Uterus (tissue), 2 donors: Measurements from ENCODE around the gene DOCK4.

Experiments used
- POLR2A ChIP-seq, 2 donors: fragments of 450-650 bp; IDR thresholded peaks; one replicate each; pipeline ENCODE4 v1.6.1; 2016; ENCODE audit warnings: antibody characterized with exemption in 2 of 2, mild to moderate bottlenecking in 1 of 2, moderate library complexity in 1 of 2
- TF ChIP-seq, protein P1 (sequence below), 4 experiments: fragments of 200-600 bp in 2 of 4; fragments of 450-650 bp in 2 of 4; sonication (generic) in 2 of 4; IDR thresholded peaks; one replicate each; pipeline ENCODE4 v1.5.1; 2016 to 2019; ENCODE audit warnings: antibody characterized with exemption in 4 of 4, mild to moderate bottlenecking in 2 of 4, moderate library complexity in 1 of 4

DNA sequence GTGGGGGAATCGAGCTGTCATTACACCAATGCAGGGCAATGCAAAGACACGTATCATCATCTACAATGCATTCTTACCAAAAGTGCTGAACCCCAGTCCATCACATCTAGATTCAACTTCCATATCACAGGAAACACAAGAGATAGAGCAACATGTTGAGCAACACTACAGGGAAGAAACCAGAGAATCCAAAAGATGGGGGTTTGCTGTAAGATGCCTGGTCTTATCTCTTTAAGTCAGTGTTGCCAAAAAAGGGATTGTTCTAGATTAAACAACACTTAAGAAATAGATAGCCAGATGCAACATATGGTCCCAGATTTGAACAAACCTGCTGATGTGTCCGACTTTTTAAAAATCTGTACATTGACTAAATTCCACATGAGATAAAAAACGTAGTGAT lies 328.3 kb downstream of the DOCK4 start:
- TF ChIP-seq, protein P1, sequence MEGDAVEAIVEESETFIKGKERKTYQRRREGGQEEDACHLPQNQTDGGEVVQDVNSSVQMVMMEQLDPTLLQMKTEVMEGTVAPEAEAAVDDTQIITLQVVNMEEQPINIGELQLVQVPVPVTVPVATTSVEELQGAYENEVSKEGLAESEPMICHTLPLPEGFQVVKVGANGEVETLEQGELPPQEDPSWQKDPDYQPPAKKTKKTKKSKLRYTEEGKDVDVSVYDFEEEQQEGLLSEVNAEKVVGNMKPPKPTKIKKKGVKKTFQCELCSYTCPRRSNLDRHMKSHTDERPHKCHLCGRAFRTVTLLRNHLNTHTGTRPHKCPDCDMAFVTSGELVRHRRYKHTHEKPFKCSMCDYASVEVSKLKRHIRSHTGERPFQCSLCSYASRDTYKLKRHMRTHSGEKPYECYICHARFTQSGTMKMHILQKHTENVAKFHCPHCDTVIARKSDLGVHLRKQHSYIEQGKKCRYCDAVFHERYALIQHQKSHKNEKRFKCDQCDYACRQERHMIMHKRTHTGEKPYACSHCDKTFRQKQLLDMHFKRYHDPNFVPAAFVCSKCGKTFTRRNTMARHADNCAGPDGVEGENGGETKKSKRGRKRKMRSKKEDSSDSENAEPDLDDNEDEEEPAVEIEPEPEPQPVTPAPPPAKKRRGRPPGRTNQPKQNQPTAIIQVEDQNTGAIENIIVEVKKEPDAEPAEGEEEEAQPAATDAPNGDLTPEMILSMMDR (IDR thresholded peaks at IDR 0.05) = no peak
- TF ChIP-seq POLR2A (IDR thresholded peaks at IDR 0.05) = no peak
